SKM-1 (cell line): ENCODE results near the gene LRRC8D.
"Not testable (repeated sequence)": the region's sequence is repeated elsewhere in the genome, so short reads cannot be mapped to it uniquely, and the experiment has no call there.

Source experiments
- DNase-seq: peaks from one replicate; lab custom pipeline; 2025; ENCODE audit not compliant: unreplicated experiment; lab: John Stamatoyannopoulos, UW

Gene LRRC8D

DNA sequence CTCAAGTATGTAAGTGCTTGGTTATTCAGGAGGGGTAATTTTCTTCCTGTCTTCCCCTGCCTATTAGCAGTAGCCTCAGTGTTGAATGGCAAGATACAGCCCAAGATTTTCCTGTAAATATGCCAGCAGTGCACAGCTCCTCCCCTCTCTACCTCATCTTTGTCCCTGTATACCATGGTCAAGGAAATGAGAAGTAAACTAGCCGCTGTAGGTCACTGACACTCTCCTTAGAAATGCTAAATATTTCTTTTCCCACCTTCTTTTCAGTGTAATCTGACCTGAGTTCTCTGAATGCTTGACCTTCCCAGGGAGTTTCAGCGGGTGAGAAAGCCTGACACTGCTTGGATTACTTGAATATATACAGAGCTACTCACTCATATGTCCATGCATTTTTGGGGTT is 89.9 kb downstream of the LRRC8D start:
- no peak for DNase-seq

DNA sequence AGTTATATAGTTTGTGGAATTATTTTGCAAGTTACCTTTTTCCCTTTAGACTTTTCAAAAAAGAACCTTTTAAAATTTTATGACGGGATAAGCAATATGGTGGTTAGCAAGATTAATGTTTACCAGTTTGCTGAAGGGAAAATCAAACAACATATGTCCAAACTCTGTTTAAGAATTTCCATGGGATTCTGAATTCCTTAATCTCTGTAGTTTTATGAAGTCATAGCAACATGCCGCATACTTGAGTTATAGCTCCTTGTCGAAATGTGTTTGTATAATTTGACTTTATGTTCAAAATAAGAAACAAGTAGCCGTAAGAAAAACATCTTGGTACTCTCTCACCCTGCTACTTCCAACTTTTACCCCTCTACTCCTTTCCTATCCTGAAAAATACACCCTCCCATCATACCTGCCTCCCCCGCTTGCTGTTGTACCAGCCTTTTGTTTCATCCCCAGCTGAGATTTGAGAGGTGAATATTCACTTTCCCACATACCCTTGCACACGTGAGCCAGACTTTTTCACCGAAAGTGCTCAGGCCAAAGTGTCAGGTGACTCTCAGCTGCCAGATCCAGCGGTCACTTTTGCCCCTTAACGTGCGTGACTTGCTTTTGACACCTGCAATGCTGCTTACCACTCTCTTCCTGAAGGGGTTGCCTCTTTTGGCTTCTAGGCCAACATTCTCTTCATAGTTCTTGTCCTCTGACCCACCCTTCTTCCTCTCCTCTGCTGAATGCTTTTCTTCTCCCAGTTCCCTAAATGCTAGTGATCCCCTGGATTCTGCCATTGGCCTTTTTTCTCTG is 90.6 kb downstream of the LRRC8D start:
- no peak for DNase-seq

DNA sequence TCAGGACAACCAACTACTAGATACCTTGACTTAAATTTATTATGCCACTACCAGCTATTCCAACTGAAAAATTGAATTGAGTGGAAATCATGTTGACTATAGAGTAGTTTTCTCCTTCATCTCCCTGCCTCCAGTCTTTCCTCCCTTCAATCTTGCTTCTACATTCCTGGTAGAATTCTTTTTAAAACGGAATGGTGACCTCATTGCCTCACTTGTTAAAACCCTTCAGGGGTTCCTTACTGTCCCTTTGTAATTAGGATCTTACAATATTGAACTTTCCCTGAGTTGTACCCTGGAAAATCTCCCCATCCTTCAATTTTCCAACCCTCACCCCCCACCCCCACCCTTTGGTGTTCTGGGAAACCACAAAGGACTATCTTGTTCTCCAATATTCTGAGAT is 91.2 kb downstream of the LRRC8D start:
- DNase-seq = no peak

DNA sequence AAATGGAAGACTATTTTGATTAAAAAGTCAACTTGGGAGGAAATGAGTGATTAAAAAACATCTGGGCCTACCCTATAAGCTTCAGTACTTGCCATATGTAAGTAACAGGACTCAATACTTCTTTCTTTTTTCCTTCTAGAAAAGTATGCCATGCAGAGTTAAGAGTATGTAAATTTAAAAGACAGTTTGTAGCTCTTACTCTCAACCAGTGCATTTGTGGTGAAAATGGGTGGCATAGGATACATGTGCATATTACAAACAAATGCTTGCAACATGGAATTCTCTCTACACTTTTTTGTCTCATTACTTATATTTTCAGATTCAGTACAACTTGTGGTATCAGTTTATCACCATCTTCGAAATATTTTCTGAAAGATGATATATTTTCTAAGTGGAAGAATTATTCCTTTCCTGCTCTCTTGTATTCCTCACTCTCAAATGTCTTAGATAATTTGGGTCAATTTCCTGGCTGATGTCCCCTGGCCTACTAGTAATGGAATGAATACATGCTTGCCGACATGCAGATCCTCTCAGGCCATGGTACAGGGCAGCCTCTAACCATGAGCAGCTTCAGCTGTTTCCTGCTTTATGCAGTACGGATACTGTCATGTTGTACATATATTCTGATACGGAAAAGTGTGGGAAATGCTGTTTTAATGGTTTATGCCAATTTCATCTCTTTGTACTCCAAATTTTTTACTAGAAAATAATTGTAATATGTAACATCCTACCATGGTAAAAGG is 92.7 kb downstream of the LRRC8D start:
- no peak for DNase-seq

DNA sequence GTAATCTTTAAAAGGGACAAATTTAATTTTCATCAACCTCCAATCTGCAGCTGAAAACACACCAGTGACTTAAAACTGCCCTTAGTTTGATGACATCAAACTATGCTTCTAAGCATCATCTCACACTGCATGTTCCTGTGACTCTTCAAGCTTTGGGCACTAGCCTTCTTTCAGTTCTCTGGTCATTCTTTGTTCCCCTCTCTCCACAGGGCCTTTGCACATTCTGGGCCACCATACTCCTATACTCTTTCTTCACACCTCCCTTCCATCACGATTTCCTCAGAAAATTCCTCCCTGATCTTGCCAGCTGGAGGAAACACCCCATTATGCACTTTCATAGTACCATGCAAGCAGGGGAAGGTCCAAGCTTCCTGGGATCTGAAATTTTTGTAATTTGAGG is 96.5 kb downstream of the LRRC8D start:
- DNase-seq = no peak

DNA sequence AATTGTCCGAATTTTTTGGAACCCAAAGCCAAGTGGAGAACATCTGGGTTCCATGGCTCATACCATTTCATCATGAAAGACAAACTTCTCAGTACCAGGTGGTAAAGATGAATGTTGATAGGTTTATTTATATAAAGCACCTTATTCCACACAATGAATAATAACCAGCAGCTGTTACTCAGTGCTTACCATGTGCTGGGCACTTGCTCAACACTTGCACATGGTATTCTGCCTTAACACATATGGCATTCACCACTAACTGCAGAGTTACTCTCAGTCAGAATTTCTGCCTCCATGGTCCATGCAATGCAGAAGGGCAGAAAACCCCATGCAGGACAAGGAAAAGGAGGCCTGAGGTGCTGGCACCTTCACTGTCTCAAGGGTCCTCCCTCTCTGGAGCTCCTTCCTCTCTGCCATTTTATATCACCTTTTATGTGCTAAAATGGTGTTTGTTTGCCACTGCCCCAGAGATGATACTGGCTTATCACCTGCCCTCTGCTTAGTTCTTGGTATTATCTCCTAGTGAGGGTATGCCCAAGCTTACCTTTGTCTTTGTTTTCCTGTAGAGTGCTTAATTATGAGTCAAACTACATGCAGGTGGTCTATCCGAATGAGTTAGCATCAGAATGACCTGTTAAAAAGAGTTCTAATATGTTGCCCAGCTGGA is 97.4 kb downstream of the LRRC8D start:
- DNase-seq = no peak

DNA sequence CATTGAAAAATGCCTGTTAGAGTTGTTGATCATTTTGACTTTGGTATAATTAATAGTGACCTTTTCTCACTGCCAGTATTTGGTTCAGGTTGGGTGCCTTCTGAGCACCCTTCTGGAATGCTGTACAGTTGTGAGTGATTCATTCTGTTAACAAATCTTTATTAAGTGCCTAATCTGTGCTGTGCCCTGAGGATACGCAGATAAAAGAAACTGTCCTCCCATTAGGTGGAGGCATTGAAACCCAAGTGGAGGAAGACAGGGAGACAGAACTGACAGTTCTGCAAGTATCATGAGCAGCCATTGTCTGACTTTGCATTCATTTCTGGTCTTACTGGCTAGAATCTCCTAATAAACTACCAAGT is 97.9 kb downstream of the LRRC8D start:
- no peak for DNase-seq

DNA sequence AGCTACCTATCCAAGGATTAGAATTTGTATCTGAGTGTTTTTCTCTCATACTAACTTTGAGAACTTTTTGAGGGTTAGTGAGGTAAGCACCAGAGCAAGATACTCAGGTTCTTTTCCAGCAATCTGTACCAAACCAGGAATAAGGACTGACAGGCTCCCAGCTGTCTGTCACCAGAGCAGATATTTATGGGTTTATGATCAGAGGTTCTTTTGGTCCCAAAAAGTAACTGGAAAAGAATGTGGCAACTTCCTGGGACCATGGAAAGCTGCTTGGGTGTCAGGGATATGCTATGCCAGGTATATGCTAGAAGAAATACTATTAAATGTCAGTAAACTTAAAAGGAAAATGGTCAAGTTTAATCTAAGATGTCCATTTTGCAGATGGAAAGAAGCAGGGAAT is 98.3 kb downstream of the LRRC8D start:
- no peak for DNase-seq

DNA sequence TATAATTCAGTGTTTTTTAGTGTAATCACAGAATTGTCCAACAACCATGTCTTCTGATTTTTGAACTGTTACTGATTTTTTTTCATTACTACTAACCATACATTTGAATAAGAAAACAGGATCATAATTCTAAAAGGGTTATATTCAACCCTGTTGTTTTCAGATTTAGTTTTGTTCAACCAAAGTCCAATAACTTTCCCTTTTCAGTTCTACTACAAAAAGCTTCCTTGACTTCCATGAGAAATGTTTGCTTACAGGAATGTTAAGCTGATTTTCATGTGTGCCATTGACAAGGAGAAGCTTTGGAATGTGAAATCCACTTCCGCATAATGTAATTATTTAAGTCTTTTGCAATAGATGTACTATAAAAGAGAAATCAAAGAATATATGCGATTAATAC is 102.1 kb downstream of the LRRC8D start:
- DNase-seq = no peak

DNA sequence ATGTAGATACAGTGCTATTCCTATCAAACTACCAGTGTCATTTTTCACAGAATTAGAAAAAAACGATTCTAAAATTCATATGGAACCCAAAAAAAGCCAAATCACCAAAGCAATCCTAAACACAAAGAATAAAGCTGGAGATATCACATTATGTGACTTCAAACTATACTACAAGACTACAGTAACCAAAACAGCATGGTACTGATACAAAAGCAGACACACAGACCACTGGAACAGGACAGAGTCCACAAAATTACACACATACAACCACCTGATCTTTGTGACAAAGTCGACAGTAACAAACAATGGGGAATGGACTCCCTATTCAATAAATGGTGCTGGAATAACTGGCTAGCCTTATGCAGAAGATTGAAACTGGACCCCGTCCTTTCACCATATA is 102.7 kb downstream of the LRRC8D start:
- no peak for DNase-seq

DNA sequence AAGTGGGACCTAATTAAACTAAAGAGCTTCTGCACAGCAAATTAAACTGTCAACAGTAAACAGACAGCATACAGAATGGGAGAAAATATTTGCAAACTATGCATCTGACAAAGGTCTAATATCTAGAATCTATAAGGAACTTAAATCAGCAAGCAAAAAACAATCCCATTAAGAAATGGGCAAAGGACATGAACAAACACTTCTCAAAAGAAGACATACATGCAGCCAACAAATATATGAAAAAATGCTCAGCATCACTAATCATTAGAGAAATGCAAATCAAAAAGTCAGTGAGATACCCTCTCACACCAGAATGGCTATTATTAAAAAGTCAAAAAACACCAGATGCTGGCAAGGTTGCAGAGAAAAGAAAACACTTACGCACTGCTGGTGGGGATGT is 103.2 kb downstream of the LRRC8D start:
- DNase-seq = not testable (repeated sequence)

DNA sequence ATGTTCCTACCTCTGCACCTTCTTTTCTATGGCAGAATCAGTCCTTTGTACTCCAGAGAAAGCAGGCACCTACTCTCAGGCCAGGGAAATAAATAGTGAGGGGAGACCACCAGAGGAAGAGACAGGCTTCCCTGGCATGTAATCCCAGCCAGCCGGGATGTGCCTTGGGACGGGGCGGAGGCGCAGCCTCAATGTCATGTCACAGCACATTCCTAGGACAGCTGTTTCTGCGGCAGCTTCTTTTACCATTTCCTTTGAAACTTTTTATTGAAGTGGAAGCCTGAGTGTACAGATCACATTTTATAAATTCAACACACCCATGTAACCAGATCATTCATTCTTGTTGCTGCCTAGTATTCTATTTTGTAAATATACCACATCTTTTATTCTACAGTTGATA is 106.2 kb downstream of the LRRC8D start:
- no peak for DNase-seq

DNA sequence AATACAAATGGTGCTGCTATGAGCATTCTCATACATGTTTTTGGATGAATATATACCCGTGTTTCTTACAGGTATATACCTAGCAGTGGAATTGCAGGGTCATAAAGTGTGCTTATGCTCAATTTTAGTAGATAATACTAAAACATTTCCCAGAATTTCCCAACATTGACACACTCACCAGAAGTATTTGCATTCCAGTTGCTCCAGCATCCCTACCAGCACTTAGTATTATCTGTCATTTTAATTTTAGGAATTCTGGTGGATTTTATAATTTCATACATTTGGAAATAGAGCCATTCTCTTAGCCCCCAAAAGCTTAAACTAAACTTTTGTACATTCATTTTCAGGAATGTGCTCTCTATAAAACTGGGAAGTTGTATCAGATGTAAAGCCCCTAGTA is 106.6 kb downstream of the LRRC8D start:
- DNase-seq = no peak

DNA sequence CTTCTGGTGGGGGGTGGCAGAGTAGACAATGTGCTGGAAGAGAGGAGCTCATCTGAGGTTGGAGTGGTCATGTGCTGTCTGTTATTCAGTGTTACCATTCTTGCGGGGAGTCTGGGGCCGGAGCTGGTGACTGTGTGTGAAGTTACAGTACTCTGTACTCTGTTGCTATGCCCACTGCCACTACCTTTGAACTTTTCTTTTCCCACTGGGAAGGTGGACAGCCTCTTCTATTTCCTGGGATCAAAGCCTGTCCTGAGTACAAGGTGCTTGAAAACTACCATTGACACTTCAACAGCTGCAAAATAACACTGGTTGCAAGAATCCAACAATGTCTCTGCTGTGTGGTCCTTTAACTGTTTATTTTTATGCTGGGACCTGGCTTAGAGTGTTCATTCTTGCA is 107.7 kb downstream of the LRRC8D start:
- DNase-seq = no peak

DNA sequence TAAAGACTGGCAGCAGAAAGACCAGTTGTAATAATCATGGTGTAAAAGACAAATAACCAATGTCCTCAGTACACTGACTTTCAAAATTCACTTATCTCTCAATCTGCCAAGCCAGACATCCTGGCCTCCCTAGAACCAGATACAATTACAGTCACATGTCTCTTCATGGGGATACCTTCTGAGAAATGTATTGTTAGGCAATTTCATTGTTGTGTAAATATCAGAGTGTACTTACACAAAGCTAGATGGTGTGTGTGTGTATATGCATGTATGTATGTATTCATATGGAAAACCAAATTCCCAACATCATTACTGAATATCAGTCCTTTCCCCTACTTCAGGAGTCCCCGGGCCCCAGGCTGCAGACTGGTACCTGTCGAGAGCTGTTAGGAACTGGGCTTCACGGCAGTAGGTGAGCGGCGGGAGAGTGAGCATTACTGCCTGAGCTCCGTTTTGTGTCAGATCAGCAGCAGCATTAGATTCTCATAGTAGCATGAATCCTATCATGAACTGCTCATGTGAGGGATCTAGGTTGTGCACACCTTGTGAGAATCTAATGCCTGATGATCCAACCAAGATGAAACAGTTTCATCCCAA is 108.7 kb downstream of the LRRC8D start:
- no peak for DNase-seq

DNA sequence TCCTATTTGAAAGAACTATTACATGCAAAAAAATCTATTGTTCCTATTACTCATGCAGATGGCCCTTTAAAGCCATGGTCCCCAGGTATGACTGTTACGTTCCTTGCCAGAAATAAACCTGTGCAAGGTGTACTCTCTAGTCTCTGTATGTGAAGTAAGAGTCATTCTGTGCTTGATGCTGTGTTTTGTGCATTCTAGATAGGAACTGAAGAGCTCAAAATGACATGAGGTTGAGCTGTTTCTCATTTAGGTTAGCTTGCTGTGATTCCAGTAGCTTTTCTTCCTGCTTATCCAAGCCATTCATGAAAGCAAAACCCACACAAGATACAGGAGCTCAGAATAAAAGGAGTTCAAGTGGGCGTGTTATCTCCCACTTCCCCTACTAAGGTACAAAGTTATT is 109.7 kb downstream of the LRRC8D start:
- no peak for DNase-seq

DNA sequence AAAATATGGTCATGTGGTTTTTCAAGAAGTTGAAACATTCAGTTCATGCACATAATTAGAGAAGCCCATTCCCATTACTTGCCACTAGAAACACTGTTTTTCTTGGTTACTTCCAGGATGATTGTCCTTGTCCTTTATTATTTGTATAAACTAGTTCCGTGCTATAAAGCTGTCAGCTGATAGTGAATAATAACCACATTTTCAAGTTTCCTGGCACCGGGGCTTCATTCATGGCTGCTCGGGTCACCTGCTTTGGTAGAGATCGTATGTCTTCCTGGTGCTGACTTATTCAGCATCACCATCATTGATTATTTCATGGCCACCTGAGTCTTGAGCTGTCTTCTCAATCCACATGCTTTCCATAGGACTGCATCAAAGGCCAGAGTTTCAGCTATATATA is 111.1 kb downstream of the LRRC8D start:
- no peak for DNase-seq

DNA sequence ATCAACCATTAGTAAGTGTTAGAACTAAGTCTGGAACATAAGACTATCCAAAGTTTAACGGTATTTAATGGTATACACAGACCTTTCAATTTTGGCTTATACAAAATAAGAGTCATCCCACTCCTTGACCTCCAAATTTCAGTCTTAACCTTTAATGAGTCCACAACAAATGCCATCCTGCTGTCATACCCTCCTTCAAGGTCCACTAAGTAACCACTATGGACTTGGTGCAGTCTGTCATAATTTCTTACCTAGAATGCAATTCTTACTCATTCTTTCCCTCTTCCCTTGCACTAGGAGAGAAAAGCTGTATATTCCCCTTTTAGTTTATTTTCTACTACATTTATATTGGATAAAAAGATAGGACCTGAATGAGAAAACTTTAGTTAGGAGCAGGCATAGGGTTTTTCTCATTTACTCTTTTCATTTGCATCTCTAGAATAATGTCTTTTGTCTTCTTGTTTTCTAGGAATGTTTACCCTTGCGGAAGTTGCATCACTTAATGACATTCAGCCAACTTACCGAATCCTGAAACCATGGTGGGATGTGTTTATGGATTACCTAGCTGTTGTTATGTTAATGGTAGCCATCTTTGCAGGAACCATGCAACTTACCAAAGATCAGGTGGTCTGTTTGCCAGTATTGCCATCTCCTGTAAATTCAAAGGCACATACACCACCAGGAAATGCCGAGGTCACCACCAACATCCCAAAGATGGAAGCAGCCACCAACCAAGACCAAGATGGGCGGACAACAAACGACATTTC is 111.9 kb downstream of the LRRC8D start:
- DNase-seq = no peak

DNA sequence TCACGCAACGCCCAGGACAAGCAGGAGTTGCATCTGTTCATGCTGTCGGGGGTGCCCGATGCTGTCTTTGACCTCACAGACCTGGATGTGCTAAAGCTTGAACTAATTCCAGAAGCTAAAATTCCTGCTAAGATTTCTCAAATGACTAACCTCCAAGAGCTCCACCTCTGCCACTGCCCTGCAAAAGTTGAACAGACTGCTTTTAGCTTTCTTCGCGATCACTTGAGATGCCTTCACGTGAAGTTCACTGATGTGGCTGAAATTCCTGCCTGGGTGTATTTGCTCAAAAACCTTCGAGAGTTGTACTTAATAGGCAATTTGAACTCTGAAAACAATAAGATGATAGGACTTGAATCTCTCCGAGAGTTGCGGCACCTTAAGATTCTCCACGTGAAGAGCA is 113.6 kb downstream of the LRRC8D start:
- DNase-seq = no peak

DNA sequence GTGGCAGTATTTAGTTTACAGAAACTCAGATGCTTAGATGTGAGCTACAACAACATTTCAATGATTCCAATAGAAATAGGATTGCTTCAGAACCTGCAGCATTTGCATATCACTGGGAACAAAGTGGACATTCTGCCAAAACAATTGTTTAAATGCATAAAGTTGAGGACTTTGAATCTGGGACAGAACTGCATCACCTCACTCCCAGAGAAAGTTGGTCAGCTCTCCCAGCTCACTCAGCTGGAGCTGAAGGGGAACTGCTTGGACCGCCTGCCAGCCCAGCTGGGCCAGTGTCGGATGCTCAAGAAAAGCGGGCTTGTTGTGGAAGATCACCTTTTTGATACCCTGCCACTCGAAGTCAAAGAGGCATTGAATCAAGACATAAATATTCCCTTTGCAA is 114.4 kb downstream of the LRRC8D start:
- DNase-seq = no peak

DNA sequence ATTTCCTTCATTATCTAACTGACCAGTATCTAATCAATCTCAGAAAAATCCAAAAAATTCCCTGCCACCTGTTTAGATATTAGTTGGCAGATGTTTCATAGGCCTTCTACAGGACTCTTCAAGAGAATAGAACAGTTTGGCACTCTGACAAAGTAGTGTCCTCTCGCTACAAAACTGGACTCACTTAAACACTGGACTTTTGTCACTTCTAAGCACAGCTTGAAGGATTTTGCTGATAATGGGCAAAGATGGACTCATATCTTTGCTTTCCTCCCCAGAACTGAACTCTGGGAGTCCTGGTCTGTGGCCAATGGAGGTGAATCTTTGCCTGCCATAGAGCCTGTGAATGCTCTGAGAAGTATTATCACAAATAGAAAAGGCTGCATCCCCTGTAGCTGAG is 115.9 kb downstream of the LRRC8D start:
- no peak for DNase-seq
